ENCODE measurements around the gene CDKN2B-AS1.

The CDKN2B-AS1 gene

GRCh38 chr9:22060831-22061383 is 66.3 kb downstream of the CDKN2B-AS1 start:
- no peak for TF ChIP-seq CTCF (IDR thresholded peaks at IDR 0.05; ENCODE audit: control extremely low read depth, extremely low read depth, low read depth, missing control alignments)
- ChIA-PET CTCF (interaction anchor here (1.0 kb wide), 1 partner anchor 12 kb away, joined by 4 read pairs; no protein-coding TSS in a partner anchor), POLR2A (no interaction called here)
- no peak for DNase-seq (ENCODE audit: extremely low spot score)

- no peak for TF ChIP-seq CTCF (IDR thresholded peaks at IDR 0.05; ENCODE audit: control extremely low read depth, extremely low read depth, low read depth, missing control alignments)
- POLR2A ChIA-PET: no interaction called here
- CTCF ChIA-PET: interaction anchor here (1.4 to 3.0 kb wide), 6 partner anchors 9 to 57 kb away, joined by 3 to 11 read pairs (median 6); partner anchors contain the start of gene CDKN2B
Observed at GRCh38 chr9:22064957-22065356, 70.4 kb downstream of the CDKN2B-AS1 start.

GRCh38 chr9:22065431-22066200 is 71.0 kb downstream of the CDKN2B-AS1 start:
- CTCF ChIA-PET: interaction anchor here (1.4 to 3.0 kb wide), 6 partner anchors 10 to 57 kb away, joined by 3 to 11 read pairs (median 6); partner anchors contain the start of gene CDKN2B
- POLR2A ChIA-PET: no interaction called here
- no peak for TF ChIP-seq CTCF (IDR thresholded peaks at IDR 0.05; ENCODE audit: control extremely low read depth, extremely low read depth, low read depth, missing control alignments)
- DNase-seq (ENCODE audit: extremely low spot score): no peak

More at GRCh38 chr9:22064957-22065356, 70.4 kb downstream of the CDKN2B-AS1 start:
- DNase-seq (ENCODE audit: extremely low spot score): no peak

GRCh38 chr9:22067196-22067595 is 72.6 kb downstream of the CDKN2B-AS1 start:
- no peak for TF ChIP-seq CTCF (IDR thresholded peaks at IDR 0.05; ENCODE audit: control extremely low read depth, extremely low read depth, low read depth, missing control alignments)
- no peak for DNase-seq (ENCODE audit: extremely low spot score)
- ChIA-PET CTCF (interaction anchor here (1.8 to 4.3 kb wide), 3 partner anchors 10 to 59 kb away, joined by 6 to 15 read pairs (median 11); partner anchors contain the start of gene CDKN2B), POLR2A (no interaction called here)

GRCh38 chr9:22068369-22068768 is 73.8 kb downstream of the CDKN2B-AS1 start:
- CTCF ChIA-PET: interaction anchor here (1.2 to 4.3 kb wide), 5 partner anchors 8 to 255 kb away, joined by 3 to 15 read pairs (median 5); no protein-coding TSS in a partner anchor
- no peak for DNase-seq (ENCODE audit: extremely low spot score)
- no peak for TF ChIP-seq CTCF (IDR thresholded peaks at IDR 0.05; ENCODE audit: control extremely low read depth, extremely low read depth, low read depth, missing control alignments)
- POLR2A ChIA-PET: no interaction called here

- no peak for TF ChIP-seq CTCF (IDR thresholded peaks at IDR 0.05; ENCODE audit: control extremely low read depth, extremely low read depth, low read depth, missing control alignments)
- ChIA-PET POLR2A (no interaction called here), CTCF (no interaction called here)
- no peak for DNase-seq (ENCODE audit: extremely low spot score)
Observed at GRCh38 chr9:22073349-22073748, 78.8 kb downstream of the CDKN2B-AS1 start.

Measured in GM10248 (cell line).